GM21367 (cell line): Measurements from ENCODE around the gene TTN.

ENCODE experiments used
- ATAC-seq: cut with Tn5 transposase; IDR thresholded peaks from one replicate; pipeline ENCODE4 v1.9.1; 2021; ENCODE audit not compliant: unreplicated experiment

Gene TTN

GRCh38 chr2:178807227-178808008 lies at the start of gene TTN:
Gene TTN (minus strand): TSS chr2:178807423. CDS start chr2:178804642, 2,781 bp downstream.
- no peak for ATAC-seq

- ATAC-seq: no peak
Measured at GRCh38 chr2:178855151-178855550, 47.9 kb upstream of the TTN start.

GRCh38 chr2:178848335-178848734 lies 41.1 kb upstream of the TTN start:
- ATAC-seq: no peak

- ATAC-seq: no peak
Measured at GRCh38 chr2:178846458-178846802, 39.2 kb upstream of the TTN start.

- ATAC-seq: no peak
Measured at GRCh38 chr2:178845566-178846457, 38.6 kb upstream of the TTN start.

- no peak for ATAC-seq
Measured at GRCh38 chr2:178844701-178845100, 37.5 kb upstream of the TTN start.

GRCh38 chr2:178844269-178844668 lies 37.0 kb upstream of the TTN start:
- ATAC-seq: no peak

GRCh38 chr2:178843697-178844096 lies 36.5 kb upstream of the TTN start:
- no peak for ATAC-seq

GRCh38 chr2:178836807-178837206 lies 29.6 kb upstream of the TTN start:
- no peak for ATAC-seq

- no peak for ATAC-seq
Measured at GRCh38 chr2:178834086-178834485, 26.9 kb upstream of the TTN start.

- ATAC-seq: no peak
Measured at GRCh38 chr2:178833382-178833781, 26.2 kb upstream of the TTN start.

- ATAC-seq: no peak
Measured at GRCh38 chr2:178830451-178830850, 23.2 kb upstream of the TTN start.

- ATAC-seq: no peak
Measured at GRCh38 chr2:178829981-178830380, 22.8 kb upstream of the TTN start.

- ATAC-seq: no peak
Measured at GRCh38 chr2:178829299-178829960, 22.2 kb upstream of the TTN start.

- no peak for ATAC-seq
Measured at GRCh38 chr2:178828486-178828881, 21.3 kb upstream of the TTN start.

GRCh38 chr2:178827739-178828485 lies 20.7 kb upstream of the TTN start:
- ATAC-seq: no peak

- no peak for ATAC-seq
Measured at GRCh38 chr2:178827111-178827510, 19.9 kb upstream of the TTN start.

GRCh38 chr2:178825183-178825582 lies 18.0 kb upstream of the TTN start:
- ATAC-seq: no peak

GRCh38 chr2:178824181-178824580 lies 17.0 kb upstream of the TTN start:
- no peak for ATAC-seq

GRCh38 chr2:178819992-178820391 lies 12.8 kb upstream of the TTN start:
- peak; percentile 65 for ATAC-seq
